IMR-90 (cell line): ENCODE measurements around the gene ANKDD1B. TPM values are rescaled to one million over a fixed set of nuclear protein-coding genes. Genes with fewer than 3 reads are reported as not detected.

Experiments used
- ATAC-seq: fragments of 200-7000 bp; cut with Tn5 transposase; 2 replicates; pipeline ENCODE4 v1.9.1; 2020; ENCODE audit warnings: low read depth, mild to moderate bottlenecking, moderate library complexity
- BruUV-seq: library from RNA; stranded (reverse); fragments of 400-500 nt; replicated peaks from 2 replicates; lab custom pipeline; 2021; lab: Mats Ljungman, UMichigan
- CTCF ChIA-PET: fragments of 300-600 bp; formaldehyde crosslinking; extraction: SDS; loops from one replicate; lab custom pipeline; 2021; ENCODE audit warnings: antibody characterized with exemption; lab: Yijun Ruan, JAX
- POLR2A ChIA-PET: fragments of 300-600 bp; sonication (Branson Sonifier 250); formaldehyde crosslinking; loops from one replicate; lab custom pipeline; 2022; ENCODE audit warnings: antibody characterized with exemption; ENCODE audit not compliant: unreplicated experiment; lab: Charles Lee
- DNase-seq: peaks from one replicate; pipeline ENCODE4 v3.0.0; 2013
- H2AFZ ChIP-seq: replicated peaks from 2 replicates; pipeline ENCODE3; 2013; ENCODE audit warnings: low read length, mild to moderate bottlenecking; ENCODE audit not compliant: poor library complexity
- H2AK5ac ChIP-seq: 2 replicates; pipeline ENCODE4 v1.6.1; 2013; ENCODE audit warnings: low read depth, low read length, inconsistent platforms
- H2AK9ac ChIP-seq: replicated peaks from 2 replicates; pipeline ENCODE3; 2013; ENCODE audit warnings: mild to moderate bottlenecking, low read depth, low read length, moderate library complexity; ENCODE audit not compliant: poor library complexity
- H2BK120ac ChIP-seq: 2 replicates; pipeline ENCODE4 v1.6.1; 2013; ENCODE audit warnings: low read depth, low read length, inconsistent platforms
- H2BK15ac ChIP-seq: 3 replicates; pipeline ENCODE4 v1.6.1; 2013; ENCODE audit warnings: low read depth, low read length, inconsistent platforms
- H2BK20ac ChIP-seq: 2 replicates; pipeline ENCODE4 v1.6.1; 2013; ENCODE audit warnings: low read depth, mild to moderate bottlenecking, inconsistent platforms, low read length, moderate library complexity
- H2BK5ac ChIP-seq: 2 replicates; pipeline ENCODE4 v1.6.1; 2013; ENCODE audit warnings: mild to moderate bottlenecking, low read depth, low read length, inconsistent platforms; ENCODE audit not compliant: poor library complexity, severe bottlenecking
- H3K14ac ChIP-seq: replicated peaks from 2 replicates; pipeline ENCODE4 v1.6.1; 2013; ENCODE audit warnings: low read depth, low read length, inconsistent platforms
- H3K18ac ChIP-seq: 2 replicates; pipeline ENCODE4 v1.6.1; 2013; ENCODE audit warnings: low read depth, low read length, control low read depth
- H3K23ac ChIP-seq: 2 replicates; pipeline ENCODE4 v1.6.1; 2013; ENCODE audit warnings: low read depth, low read length, inconsistent platforms
- H3K27ac ChIP-seq: 2 replicates; pipeline ENCODE4 v1.5.1; 2013; ENCODE audit warnings: mild to moderate bottlenecking, control low read depth, low read length; ENCODE audit not compliant: insufficient read depth
- H3K27me3 ChIP-seq: 2 replicates; pipeline ENCODE4 v1.6.1; 2013; ENCODE audit warnings: low read length; ENCODE audit not compliant: control insufficient read depth, insufficient read depth
- H3K36me3 ChIP-seq: 2 replicates; pipeline ENCODE4 v1.6.1; 2013; ENCODE audit warnings: low read length, mixed read lengths; ENCODE audit not compliant: control insufficient read depth, insufficient read depth
- H3K4ac ChIP-seq: 2 replicates; pipeline ENCODE4 v1.6.1; 2013; ENCODE audit warnings: low read depth, low read length, inconsistent platforms
- H3K4me1 ChIP-seq: 2 replicates; pipeline ENCODE4 v1.6.1; 2013; ENCODE audit warnings: low read length, mixed read lengths; ENCODE audit not compliant: control insufficient read depth, insufficient read depth
- H3K4me2 ChIP-seq: 2 replicates; pipeline ENCODE4 v1.6.1; 2013; ENCODE audit warnings: low read depth, mild to moderate bottlenecking, control low read depth, low read length, moderate library complexity
- H3K4me3 ChIP-seq: 2 replicates; pipeline ENCODE4 v1.5.1; 2013; ENCODE audit warnings: low read depth, mild to moderate bottlenecking, control low read depth, low read length, moderate library complexity; ENCODE audit not compliant: insufficient read depth
- H3K56ac ChIP-seq: 2 replicates; pipeline ENCODE4 v1.6.1; 2013; ENCODE audit warnings: low read length, inconsistent platforms; ENCODE audit not compliant: insufficient read depth; ENCODE audit errors: extremely low read depth
- H3K79me1 ChIP-seq, 2 experiments: 2 replicates each; pipeline ENCODE4 v1.6.1; 2013; ENCODE audit warnings: low read length in 2 of 2, inconsistent platforms in 1 of 2, low read depth in 1 of 2
- H3K9ac ChIP-seq: 2 replicates; pipeline ENCODE4 v1.6.1; 2013; ENCODE audit warnings: low read depth, low read length, control low read depth
- H3K9me1 ChIP-seq: 2 replicates; pipeline ENCODE4 v1.6.1; 2013; ENCODE audit warnings: low read length, inconsistent platforms; ENCODE audit not compliant: insufficient read depth
- H3K9me3 ChIP-seq: 2 replicates; pipeline ENCODE4 v1.6.1; 2013; ENCODE audit warnings: low read length; ENCODE audit not compliant: control insufficient read depth, insufficient read depth
- H4K20me1 ChIP-seq: 2 replicates; pipeline ENCODE4 v1.6.1; 2013; ENCODE audit warnings: low read length, inconsistent platforms; ENCODE audit not compliant: insufficient read depth
- H4K5ac ChIP-seq: 2 replicates; pipeline ENCODE4 v1.6.1; 2013; ENCODE audit warnings: mild to moderate bottlenecking, low read depth, low read length, control low read depth
- H4K8ac ChIP-seq, 2 experiments: 2 replicates each; pipeline ENCODE4 v1.6.1; 2013; ENCODE audit warnings: low read depth in 2 of 2, low read length in 2 of 2, control low read depth in 1 of 2, inconsistent platforms in 1 of 2
- H4K91ac ChIP-seq: 2 replicates; pipeline ENCODE4 v1.6.1; 2013; ENCODE audit warnings: low read depth, low read length, inconsistent platforms; ENCODE audit not compliant: insufficient read depth
- BHLHE40 ChIP-seq: fragments of 150-350 bp; IDR thresholded peaks from 2 replicates; pipeline ENCODE4 v1.6.1; 2016; ENCODE audit warnings: mild to moderate bottlenecking, low read depth, low read length
- CEBPB ChIP-seq: IDR thresholded peaks from 2 replicates; pipeline ENCODE4 v1.6.1; 2012; ENCODE audit warnings: low read depth, low read length, improper control_type of control experiment
- CHD1 ChIP-seq: IDR thresholded peaks from 2 replicates; pipeline ENCODE4 v1.6.1; 2012; ENCODE audit warnings: low read depth, low read length, improper control_type of control experiment
- ELK1 ChIP-seq: fragments of 150-350 bp; IDR thresholded peaks from 2 replicates; pipeline ENCODE4 v1.6.1; 2016; ENCODE audit warnings: low read depth, mild to moderate bottlenecking, low read length, moderate library complexity, borderline replicate concordance
- FOS ChIP-seq: fragments of 150-350 bp; IDR thresholded peaks from 2 replicates; pipeline ENCODE4 v1.6.1; 2016; ENCODE audit warnings: low read depth, low read length
- MAFK ChIP-seq: IDR thresholded peaks from 2 replicates; pipeline ENCODE4 v1.6.1; 2012; ENCODE audit warnings: low read depth, low read length, improper control_type of control experiment
- MAZ ChIP-seq: IDR thresholded peaks from 2 replicates; pipeline ENCODE4 v1.6.1; 2012; ENCODE audit warnings: low read depth, mild to moderate bottlenecking, low read length, improper control_type of control experiment, moderate library complexity, borderline replicate concordance
- MXI1 ChIP-seq: IDR thresholded peaks from 2 replicates; pipeline ENCODE4 v1.6.1; 2012; ENCODE audit warnings: low read depth, mild to moderate bottlenecking, low read length, moderate library complexity, borderline replicate concordance
- NFE2L2 ChIP-seq: fragments of 150-350 bp; IDR thresholded peaks from 2 replicates; pipeline ENCODE4 v1.6.1; 2016; ENCODE audit warnings: low read depth, mild to moderate bottlenecking, low read length
- POLR2A ChIP-seq: IDR thresholded peaks from 2 replicates; pipeline ENCODE4 v1.6.1; 2012; ENCODE audit warnings: mild to moderate bottlenecking, low read depth, low read length
- RAD21 ChIP-seq: IDR thresholded peaks from 2 replicates; pipeline ENCODE4 v1.6.1; 2012; ENCODE audit warnings: low read length, improper control_type of control experiment
- RCOR1 ChIP-seq: IDR thresholded peaks from 2 replicates; pipeline ENCODE4 v1.6.1; 2012; ENCODE audit warnings: mild to moderate bottlenecking, low read length, improper control_type of control experiment; ENCODE audit not compliant: insufficient replicate concordance
- RFX5 ChIP-seq: IDR thresholded peaks from 2 replicates; pipeline ENCODE4 v1.8.0; 2012; ENCODE audit warnings: low read depth, mild to moderate bottlenecking, low read length, moderate library complexity
- SMC3 ChIP-seq: fragments of 150-350 bp; IDR thresholded peaks from 2 replicates; pipeline ENCODE4 v1.6.1; 2016; ENCODE audit warnings: low read depth, mild to moderate bottlenecking, antibody characterized with exemption, low read length, moderate library complexity
- WGBS, 2 experiments: methylation state at CpG; one replicate each; pipeline versions ENCODE4 v1.1.5 to v1.1.7; 2013; ENCODE audit warnings: missing lambda C conversion rate in 2 of 2; ENCODE audit not compliant: insufficient read length in 1 of 2; ENCODE audit errors: extremely low coverage in 2 of 2; 5-methylcytosine and 5-hydroxymethylcytosine counted together
- dilution Hi-C: fragments of 300-500 bp; cut with HindIII; formaldehyde crosslinking; loops from one replicate; pipeline ENCODE4 v1.14.3; 2018; ENCODE audit warnings: low sequenced_read_pairs; ENCODE audit not compliant: unreplicated experiment
- in situ Hi-C: fragments of 300-500 bp; cut with MboI; formaldehyde crosslinking; loops from 3 replicates; pipeline ENCODE4 v1.14.3; 2019; ENCODE audit warnings: low sequenced_read_pairs, inconsistent platforms, mixed read lengths
- intact Hi-C: fragments of 100-400 bp; cut with micrococcal nuclease; formaldehyde crosslinking; loops from 2 replicates; pipeline ENCODE4 v1.10.0; 2022
- polyA plus RNA-seq, 3 experiments: library from polyadenylated mRNA; depleted of rRNA; stranded (reverse); fragments of >200 nt; gene quantifications; 2 replicates each; pipeline ENCODE4 v1.2.3, GENCODE V29; 2012; ENCODE audit warnings: low replicate concordance in 1 of 3
- total RNA-seq: library from RNA; depleted of rRNA; stranded (reverse); fragments of >200 nt; gene quantifications from 2 replicates; pipeline ENCODE4 v1.2.3, GENCODE V29; 2012
- TF ChIP-seq, protein P1 (sequence below): conservative IDR thresholded peaks from 2 replicates; pipeline ENCODE4 v1.5.1; 2012; ENCODE audit warnings: mild to moderate bottlenecking, low read depth, low read length, improper control_type of control experiment
- TF ChIP-seq, protein P2 (sequence below): fragments of 150-350 bp; IDR thresholded peaks from 2 replicates; pipeline ENCODE4 v1.6.1; 2017; ENCODE audit warnings: mild to moderate bottlenecking, antibody characterized with exemption, low read length, low read depth

ANKDD1B gene
- total and polyA plus RNA-seq, 2 of the 4 experiments (the other 2 are of a cell fraction), result 0.24 TPM; not detected in 1

- Histone ChIP-seq H3K23ac (no peak overlapping the region), H3K18ac (no peak overlapping the region), H3K14ac (no peak overlapping the region), H4K5ac (no peak overlapping the region), H3K27me3 (no peaks in the 10 kb centered on the region), H4K20me1 (no peaks in the 10 kb centered on the region), H3K9ac (no peak overlapping the region), H2AK9ac (no peak overlapping the region), H3K9me3 (no peaks in the 10 kb centered on the region), H2BK15ac (no peak overlapping the region), H3K36me3 (no peaks in the 10 kb centered on the region), H3K4ac (no peak overlapping the region), H3K27ac (no peak overlapping the region), H3K4me1 (no peaks in the 10 kb centered on the region), H3K56ac (no peak overlapping the region), H2AFZ (no peak overlapping the region), H4K8ac (no peak overlapping the region), H2BK20ac (no peak overlapping the region), H2BK5ac (no peak overlapping the region), H4K91ac (no peak overlapping the region), H3K9me1 (no peaks in the 10 kb centered on the region), H3K4me3 (no peak overlapping the region), H3K4me2 (no peak overlapping the region), H2BK120ac (no peak overlapping the region), H3K79me1 (no peaks in the 10 kb centered on the region), H2AK5ac (no peak overlapping the region)
- in situ Hi-C loops, result no loop called here
- no peak for TF ChIP-seq MAZ
- TF ChIP-seq RAD21, result no peak
- TF ChIP-seq MAFK, result no peak
- no peak for TF ChIP-seq MXI1
- TF ChIP-seq CHD1, result no peak
- no peak for TF ChIP-seq RFX5
- no peak for TF ChIP-seq POLR2A
- TF ChIP-seq RCOR1, result no peak
- no peak for TF ChIP-seq ELK1
- no peak for TF ChIP-seq BHLHE40
- TF ChIP-seq, protein P1, sequence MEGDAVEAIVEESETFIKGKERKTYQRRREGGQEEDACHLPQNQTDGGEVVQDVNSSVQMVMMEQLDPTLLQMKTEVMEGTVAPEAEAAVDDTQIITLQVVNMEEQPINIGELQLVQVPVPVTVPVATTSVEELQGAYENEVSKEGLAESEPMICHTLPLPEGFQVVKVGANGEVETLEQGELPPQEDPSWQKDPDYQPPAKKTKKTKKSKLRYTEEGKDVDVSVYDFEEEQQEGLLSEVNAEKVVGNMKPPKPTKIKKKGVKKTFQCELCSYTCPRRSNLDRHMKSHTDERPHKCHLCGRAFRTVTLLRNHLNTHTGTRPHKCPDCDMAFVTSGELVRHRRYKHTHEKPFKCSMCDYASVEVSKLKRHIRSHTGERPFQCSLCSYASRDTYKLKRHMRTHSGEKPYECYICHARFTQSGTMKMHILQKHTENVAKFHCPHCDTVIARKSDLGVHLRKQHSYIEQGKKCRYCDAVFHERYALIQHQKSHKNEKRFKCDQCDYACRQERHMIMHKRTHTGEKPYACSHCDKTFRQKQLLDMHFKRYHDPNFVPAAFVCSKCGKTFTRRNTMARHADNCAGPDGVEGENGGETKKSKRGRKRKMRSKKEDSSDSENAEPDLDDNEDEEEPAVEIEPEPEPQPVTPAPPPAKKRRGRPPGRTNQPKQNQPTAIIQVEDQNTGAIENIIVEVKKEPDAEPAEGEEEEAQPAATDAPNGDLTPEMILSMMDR, result no peak
- TF ChIP-seq, protein P2, sequence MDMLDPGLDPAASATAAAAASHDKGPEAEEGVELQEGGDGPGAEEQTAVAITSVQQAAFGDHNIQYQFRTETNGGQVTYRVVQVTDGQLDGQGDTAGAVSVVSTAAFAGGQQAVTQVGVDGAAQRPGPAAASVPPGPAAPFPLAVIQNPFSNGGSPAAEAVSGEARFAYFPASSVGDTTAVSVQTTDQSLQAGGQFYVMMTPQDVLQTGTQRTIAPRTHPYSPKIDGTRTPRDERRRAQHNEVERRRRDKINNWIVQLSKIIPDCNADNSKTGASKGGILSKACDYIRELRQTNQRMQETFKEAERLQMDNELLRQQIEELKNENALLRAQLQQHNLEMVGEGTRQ, result no peak
- TF ChIP-seq FOS, result no peak
- no peak for TF ChIP-seq CEBPB
- TF ChIP-seq SMC3, result no peak
- TF ChIP-seq NFE2L2, result no peak
- BruUV-seq, result no TSS peak
- ChIA-PET CTCF (interaction anchor here (2.2 kb wide), 1 partner anchor 11 kb away, joined by 5 read pairs; no protein-coding TSS in a partner anchor), POLR2A (no interaction called here)
- no peak; the same call in 1 of the 2 replicates for ATAC-seq
- dilution Hi-C loops, result no loop called here
- no peak for DNase-seq
- WGBS, 2 experiments, result 80% methylated on average over 1 of the region's 2 CpGs; no CpG with 5 or more reads in 1 of the 2 experiments
- intact Hi-C loops, result no loop called here
Observed at GRCh38 chr5:75668445-75668844, 57.2 kb downstream of the ANKDD1B start.
